Measurements from ENCODE around the gene OSTN.
"Not testable (repeated sequence)": the region's sequence is repeated elsewhere in the genome, so short reads cannot be mapped to it uniquely, and the experiment has no call there.

The OSTN gene

GRCh38 chr3:191268737-191269136, 69.7 kb downstream of the OSTN start:
- DNase-seq: no peak

GRCh38 chr3:191269289-191270085, 70.4 kb downstream of the OSTN start:
- peak in 1 of 3 donors; percentile 21 for DNase-seq

- DNase-seq: not testable (repeated sequence)
Observed at GRCh38 chr3:191275244-191275643, 76.2 kb downstream of the OSTN start.

GRCh38 chr3:191275751-191276150, 76.7 kb downstream of the OSTN start:
- DNase-seq: no peak

- DNase-seq: peak in 1 of 3 donors; percentile 37
Observed at GRCh38 chr3:191280111-191280510, 81.1 kb downstream of the OSTN start.

- DNase-seq: no peak
Observed at GRCh38 chr3:191280882-191281281, 81.8 kb downstream of the OSTN start.

- no peak for DNase-seq
Observed at GRCh38 chr3:191282251-191283185, 83.5 kb downstream of the OSTN start.

- DNase-seq: no peak
Observed at GRCh38 chr3:191283400-191283799, 84.4 kb downstream of the OSTN start.

- DNase-seq: peak; percentile 45 to 73 (median 48)
Observed at GRCh38 chr3:191290311-191291025, 91.4 kb downstream of the OSTN start.

- peak in 2 of 3 donors; percentile 62 to 69 for DNase-seq
Observed at GRCh38 chr3:191292243-191293015, 93.4 kb downstream of the OSTN start.

GRCh38 chr3:191294291-191294690, 95.2 kb downstream of the OSTN start:
- DNase-seq: no peak

GRCh38 chr3:191296041-191296541, 97.0 kb downstream of the OSTN start:
- peak in 2 of 3 donors; percentile 21 to 24 for DNase-seq

- no peak for DNase-seq
Observed at GRCh38 chr3:191298846-191299245, 99.8 kb downstream of the OSTN start.

- no peak for DNase-seq
Observed at GRCh38 chr3:191300422-191300821, 101.4 kb downstream of the OSTN start.

- DNase-seq: peak; percentile 25 to 77 (median 62)
Observed at GRCh38 chr3:191301017-191301416, 102.0 kb downstream of the OSTN start.

- DNase-seq: no peak
Observed at GRCh38 chr3:191301782-191302411, 102.9 kb downstream of the OSTN start.

- no peak for DNase-seq
Observed at GRCh38 chr3:191302451-191302850, 103.4 kb downstream of the OSTN start.

- DNase-seq: no peak
Observed at GRCh38 chr3:191303596-191303995, 104.6 kb downstream of the OSTN start.

GRCh38 chr3:191306428-191306827, 107.4 kb downstream of the OSTN start:
- DNase-seq: no peak

GRCh38 chr3:191307341-191307740, 108.3 kb downstream of the OSTN start:
- DNase-seq: no peak

GRCh38 chr3:191313296-191313695, 114.3 kb downstream of the OSTN start:
- no peak for DNase-seq
